Loucy (cell line): ENCODE results near the gene SYT8.

Experiments
- H2AFZ ChIP-seq: fragments of 200-600 bp; sonication (generic); 2 replicates; pipeline ENCODE4 v1.6.0; 2016; ENCODE audit warnings: antibody characterized with exemption, mild to moderate bottlenecking, low read length, moderate library complexity
- H3F3A ChIP-seq: fragments of 200-600 bp; 2 replicates; pipeline ENCODE4 v1.6.0; 2016; ENCODE audit warnings: antibody characterized with exemption, low read depth, mild to moderate bottlenecking
- H3K27me3 ChIP-seq: fragments of 200-600 bp; sonication (generic); 2 replicates; pipeline ENCODE4 v1.6.1; 2014; ENCODE audit warnings: low read length, mild to moderate bottlenecking; ENCODE audit not compliant: insufficient read depth, poor library complexity, severe bottlenecking
- H3K36me3 ChIP-seq: fragments of 200-600 bp; sonication (generic); 2 replicates; pipeline ENCODE4 v1.6.1; 2016; ENCODE audit warnings: low read length; ENCODE audit not compliant: insufficient read depth
- H3K4me1 ChIP-seq: fragments of 200-600 bp; sonication (generic); 2 replicates; pipeline ENCODE4 v1.5.1; 2014; ENCODE audit warnings: low read length, mild to moderate bottlenecking; ENCODE audit not compliant: insufficient read depth, poor library complexity, severe bottlenecking
- H3K4me2 ChIP-seq: fragments of 200-600 bp; sonication (generic); 2 replicates; pipeline ENCODE4 v1.6.0; 2014; ENCODE audit warnings: antibody characterized with exemption, low read length, low read depth, mild to moderate bottlenecking; ENCODE audit not compliant: poor library complexity, severe bottlenecking
- H3K4me3 ChIP-seq: fragments of 200-600 bp; sonication (generic); 2 replicates; pipeline ENCODE4 v1.5.1; 2014; ENCODE audit warnings: low read length, mild to moderate bottlenecking, mixed read lengths; ENCODE audit not compliant: poor library complexity, severe bottlenecking
- H3K79me2 ChIP-seq: fragments of 200-600 bp; sonication (generic); 2 replicates; pipeline ENCODE4 v1.6.1; 2014; ENCODE audit warnings: low read length; ENCODE audit not compliant: insufficient read depth
- H3K9ac ChIP-seq: fragments of 200-600 bp; sonication (generic); 2 replicates; pipeline ENCODE4 v1.6.0; 2014; ENCODE audit warnings: mild to moderate bottlenecking, low read depth, low read length, moderate library complexity; ENCODE audit not compliant: poor library complexity, severe bottlenecking
- H3K9me2 ChIP-seq: fragments of 200-600 bp; sonication (generic); replicated peaks from 2 replicates; pipeline ENCODE4 v1.6.1; 2016; ENCODE audit warnings: low read depth, low read length, mixed read lengths
- H3K9me3 ChIP-seq: fragments of 200-600 bp; sonication (generic); 2 replicates; pipeline ENCODE4 v1.6.1; 2014; ENCODE audit warnings: mild to moderate bottlenecking, antibody characterized with exemption, low read length, low read depth; ENCODE audit not compliant: insufficient read depth
- H4K20me1 ChIP-seq: fragments of 200-600 bp; sonication (generic); 2 replicates; pipeline ENCODE4 v1.6.0; 2014; ENCODE audit warnings: antibody characterized with exemption, low read length, mild to moderate bottlenecking; ENCODE audit not compliant: insufficient read depth, poor library complexity, severe bottlenecking
- EZH2phosphoT487 ChIP-seq: fragments of 200-600 bp; IDR thresholded peaks from 2 replicates; pipeline ENCODE4 v1.6.1; 2018; ENCODE audit warnings: antibody characterized with exemption, mild to moderate bottlenecking, moderate library complexity, borderline replicate concordance
- TF ChIP-seq, protein P1 (sequence below): fragments of 200-600 bp; sonication (generic); conservative IDR thresholded peaks from 2 replicates; pipeline ENCODE4 v1.5.1; 2014; ENCODE audit warnings: mild to moderate bottlenecking, antibody characterized with exemption, low read length

Gene SYT8

GRCh38 chr11:1838426-1839144 lies 3.8 kb downstream of the SYT8 start, which contains the start of gene TNNI2:
TNNI2 (plus strand) TSS chr11:1838981; CDS start chr11:1839697, 716 bp downstream.
- TF ChIP-seq EZH2phosphoT487: no peak
- TF ChIP-seq, protein P1, sequence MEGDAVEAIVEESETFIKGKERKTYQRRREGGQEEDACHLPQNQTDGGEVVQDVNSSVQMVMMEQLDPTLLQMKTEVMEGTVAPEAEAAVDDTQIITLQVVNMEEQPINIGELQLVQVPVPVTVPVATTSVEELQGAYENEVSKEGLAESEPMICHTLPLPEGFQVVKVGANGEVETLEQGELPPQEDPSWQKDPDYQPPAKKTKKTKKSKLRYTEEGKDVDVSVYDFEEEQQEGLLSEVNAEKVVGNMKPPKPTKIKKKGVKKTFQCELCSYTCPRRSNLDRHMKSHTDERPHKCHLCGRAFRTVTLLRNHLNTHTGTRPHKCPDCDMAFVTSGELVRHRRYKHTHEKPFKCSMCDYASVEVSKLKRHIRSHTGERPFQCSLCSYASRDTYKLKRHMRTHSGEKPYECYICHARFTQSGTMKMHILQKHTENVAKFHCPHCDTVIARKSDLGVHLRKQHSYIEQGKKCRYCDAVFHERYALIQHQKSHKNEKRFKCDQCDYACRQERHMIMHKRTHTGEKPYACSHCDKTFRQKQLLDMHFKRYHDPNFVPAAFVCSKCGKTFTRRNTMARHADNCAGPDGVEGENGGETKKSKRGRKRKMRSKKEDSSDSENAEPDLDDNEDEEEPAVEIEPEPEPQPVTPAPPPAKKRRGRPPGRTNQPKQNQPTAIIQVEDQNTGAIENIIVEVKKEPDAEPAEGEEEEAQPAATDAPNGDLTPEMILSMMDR: no peak
- peak within 1 kb of the TSS; percentile 31 for H3K4me3 ChIP-seq
- peak within 1 kb of the TSS; percentile 54 for H3K4me2 ChIP-seq
- H4K20me1 ChIP-seq: no peaks in the 10 kb centered on the region
- H3K9me2 ChIP-seq: no peaks in the 10 kb centered on the region
- H3K9ac ChIP-seq: peak within 1 kb of the TSS; percentile 59
- no peaks in the 10 kb centered on the region for H3K79me2 ChIP-seq
- no peaks in the 10 kb centered on the region for H3K27me3 ChIP-seq
- H2AFZ ChIP-seq: peak within 1 kb of the TSS; percentile 64; the same call in 1 of the 2 replicates
- no peaks in the 10 kb centered on the region for H3F3A ChIP-seq
- peaks cover 17% of the 10 kb centered on the region for H3K4me1 ChIP-seq
- H3K36me3 ChIP-seq: no peaks in the 10 kb centered on the region
- no peaks in the 10 kb centered on the region for H3K9me3 ChIP-seq

DNA sequence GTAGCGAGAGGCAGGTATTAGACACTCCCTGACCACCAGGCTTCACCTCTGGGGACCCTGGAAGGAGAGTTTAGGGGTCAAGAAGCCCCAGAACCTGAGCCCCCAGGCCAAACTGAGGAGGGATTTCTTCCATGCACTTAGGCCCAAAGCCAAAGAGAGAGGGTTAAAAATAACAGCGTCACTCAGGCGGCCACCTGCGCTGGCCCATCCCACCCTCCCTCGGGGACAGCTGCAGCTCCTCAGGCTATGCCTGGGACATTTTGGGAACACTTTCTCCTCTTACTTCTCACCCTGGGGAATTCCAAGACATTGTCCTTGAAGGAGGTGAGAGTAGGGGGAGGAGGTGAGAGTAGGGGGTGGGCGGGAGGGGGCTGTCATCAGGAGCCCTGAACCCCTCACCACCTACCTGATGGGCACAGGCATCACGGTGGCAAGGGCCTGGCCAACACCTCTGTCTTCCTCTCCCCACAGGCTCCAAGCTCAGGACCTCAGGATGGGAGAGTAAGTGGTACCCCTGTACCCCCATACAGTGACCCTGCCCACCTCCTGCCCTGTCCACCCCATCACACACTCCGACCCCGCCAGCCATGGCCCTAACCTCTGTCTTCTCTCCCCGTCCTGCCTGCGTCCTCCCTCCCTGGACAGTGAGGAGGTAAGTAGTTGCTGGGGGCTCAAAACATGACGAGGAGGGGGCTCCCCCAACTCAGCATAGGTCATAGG lies 4.6 kb downstream of the SYT8 start:
- H3K4me1 ChIP-seq: peaks cover 25% of the 10 kb centered on the region
- TF ChIP-seq, protein P1: no peak
- TF ChIP-seq EZH2phosphoT487: no peak
- H3K9me2 ChIP-seq: no peaks in the 10 kb centered on the region
- H3F3A ChIP-seq: no peaks in the 10 kb centered on the region
- H3K9ac ChIP-seq: peak overlapping the region; percentile 46
- H3K4me2 ChIP-seq: peak overlapping the region; percentile 54
- H3K4me3 ChIP-seq: no peak overlapping the region
- H4K20me1 ChIP-seq: no peaks in the 10 kb centered on the region
- no peaks in the 10 kb centered on the region for H3K27me3 ChIP-seq
- H3K36me3 ChIP-seq: no peaks in the 10 kb centered on the region
- no peaks in the 10 kb centered on the region for H3K9me3 ChIP-seq
- H3K79me2 ChIP-seq: no peaks in the 10 kb centered on the region
- 0 out of 2 replicates have a peak overlapping the region, but pooled peaks have one; percentile 64 for H2AFZ ChIP-seq

- Histone ChIP-seq H3K36me3 (no peaks in the 10 kb centered on the region), H3K4me2 (peak overlapping the region; percentile 54), H3K79me2 (no peaks in the 10 kb centered on the region), H4K20me1 (no peaks in the 10 kb centered on the region), H3K27me3 (peaks cover 5% of the 10 kb centered on the region), H3K4me3 (no peak overlapping the region), H3K9me2 (no peaks in the 10 kb centered on the region), H2AFZ (0 out of 2 replicates have a peak overlapping the region, but pooled peaks have one; percentile 64), H3K9me3 (no peaks in the 10 kb centered on the region), H3F3A (no peaks in the 10 kb centered on the region), H3K9ac (peak overlapping the region; percentile 46), H3K4me1 (peaks cover 33% of the 10 kb centered on the region)
- TF ChIP-seq, protein P1: no peak
- no peak for TF ChIP-seq EZH2phosphoT487
Measured at GRCh38 chr11:1839924-1840779, 5.4 kb downstream of the SYT8 start.
